ENCODE results near the gene PTPN1. TPM values are rescaled to one million over a fixed set of nuclear protein-coding genes. Genes with fewer than 3 reads are reported as not detected.
A peak's percentile ranks its signal among the peaks of the same experiment; 100 is the strongest.

PTPN1 gene
- total and polyA plus RNA-seq, 2 of the 13 experiments (the other 11 are each of a cell fraction or from before 2014, with no cell fraction given) = 17.7 to 37.2 TPM

- TF ChIP-seq, protein P1, sequence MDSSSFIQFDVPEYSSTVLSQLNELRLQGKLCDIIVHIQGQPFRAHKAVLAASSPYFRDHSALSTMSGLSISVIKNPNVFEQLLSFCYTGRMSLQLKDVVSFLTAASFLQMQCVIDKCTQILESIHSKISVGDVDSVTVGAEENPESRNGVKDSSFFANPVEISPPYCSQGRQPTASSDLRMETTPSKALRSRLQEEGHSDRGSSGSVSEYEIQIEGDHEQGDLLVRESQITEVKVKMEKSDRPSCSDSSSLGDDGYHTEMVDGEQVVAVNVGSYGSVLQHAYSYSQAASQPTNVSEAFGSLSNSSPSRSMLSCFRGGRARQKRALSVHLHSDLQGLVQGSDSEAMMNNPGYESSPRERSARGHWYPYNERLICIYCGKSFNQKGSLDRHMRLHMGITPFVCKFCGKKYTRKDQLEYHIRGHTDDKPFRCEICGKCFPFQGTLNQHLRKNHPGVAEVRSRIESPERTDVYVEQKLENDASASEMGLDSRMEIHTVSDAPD (CRISPR knock-in tag; IDR thresholded peaks at IDR 0.05) = no peak
- peak; percentile 86 for TF ChIP-seq ZNF414 (CRISPR knock-in tag; IDR thresholded peaks at IDR 0.05)
- TF ChIP-seq ZNF124 (CRISPR knock-in tag; IDR thresholded peaks at IDR 0.05) = peak; percentile 69
- TF ChIP-seq SOX6 (IDR thresholded peaks at IDR 0.05) = no peak
- peak; percentile 82 for TF ChIP-seq SOX6 (CRISPR knock-in tag; IDR thresholded peaks at IDR 0.05)
- TF ChIP-seq, protein P2, sequence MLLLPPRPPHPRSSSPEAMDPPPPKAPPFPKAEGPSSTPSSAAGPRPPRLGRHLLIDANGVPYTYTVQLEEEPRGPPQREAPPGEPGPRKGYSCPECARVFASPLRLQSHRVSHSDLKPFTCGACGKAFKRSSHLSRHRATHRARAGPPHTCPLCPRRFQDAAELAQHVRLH (CRISPR knock-in tag; IDR thresholded peaks at IDR 0.05; ENCODE audit: borderline replicate concordance, low read depth) = peak; percentile 35; the same call in 1 of the 2 replicates
- no peak for TF ChIP-seq NONO (IDR thresholded peaks at IDR 0.05)
- TF ChIP-seq NONO (CRISPR knock-in tag; conservative IDR thresholded peaks at IDR 0.05) = peak; percentile 97
- TF ChIP-seq, protein P3, sequence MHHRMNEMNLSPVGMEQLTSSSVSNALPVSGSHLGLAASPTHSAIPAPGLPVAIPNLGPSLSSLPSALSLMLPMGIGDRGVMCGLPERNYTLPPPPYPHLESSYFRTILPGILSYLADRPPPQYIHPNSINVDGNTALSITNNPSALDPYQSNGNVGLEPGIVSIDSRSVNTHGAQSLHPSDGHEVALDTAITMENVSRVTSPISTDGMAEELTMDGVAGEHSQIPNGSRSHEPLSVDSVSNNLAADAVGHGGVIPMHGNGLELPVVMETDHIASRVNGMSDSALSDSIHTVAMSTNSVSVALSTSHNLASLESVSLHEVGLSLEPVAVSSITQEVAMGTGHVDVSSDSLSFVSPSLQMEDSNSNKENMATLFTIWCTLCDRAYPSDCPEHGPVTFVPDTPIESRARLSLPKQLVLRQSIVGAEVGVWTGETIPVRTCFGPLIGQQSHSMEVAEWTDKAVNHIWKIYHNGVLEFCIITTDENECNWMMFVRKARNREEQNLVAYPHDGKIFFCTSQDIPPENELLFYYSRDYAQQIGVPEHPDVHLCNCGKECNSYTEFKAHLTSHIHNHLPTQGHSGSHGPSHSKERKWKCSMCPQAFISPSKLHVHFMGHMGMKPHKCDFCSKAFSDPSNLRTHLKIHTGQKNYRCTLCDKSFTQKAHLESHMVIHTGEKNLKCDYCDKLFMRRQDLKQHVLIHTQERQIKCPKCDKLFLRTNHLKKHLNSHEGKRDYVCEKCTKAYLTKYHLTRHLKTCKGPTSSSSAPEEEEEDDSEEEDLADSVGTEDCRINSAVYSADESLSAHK (CRISPR knock-in tag; IDR thresholded peaks at IDR 0.05; ENCODE audit: borderline replicate concordance) = 0 out of 2 replicates have a peak, but pooled peaks have one; percentile 55
- 0 out of 2 replicates have a peak, but pooled peaks have one; percentile 55 for TF ChIP-seq ZNF761 (CRISPR knock-in tag; conservative IDR thresholded peaks at IDR 0.05)
- TF ChIP-seq ZNF709 (CRISPR knock-in tag; IDR thresholded peaks at IDR 0.05) = peak; percentile 95
- TF ChIP-seq ZNF570 (CRISPR knock-in tag; IDR thresholded peaks at IDR 0.05; ENCODE audit: borderline replicate concordance) = no peak
- TF ChIP-seq ZNF510 (CRISPR knock-in tag; IDR thresholded peaks at IDR 0.05; ENCODE audit: low read depth) = 0 out of 2 replicates have a peak, but pooled peaks have one; percentile 11
- TF ChIP-seq FOSL2 (CRISPR knock-in tag; IDR thresholded peaks at IDR 0.05) = peak; percentile 53
- TF ChIP-seq HOXD1 (CRISPR knock-in tag; IDR thresholded peaks at IDR 0.05) = no peak
- 0 out of 2 replicates have a peak, but pooled peaks have one; percentile 80 for TF ChIP-seq CBX5 (CRISPR knock-in tag; IDR thresholded peaks at IDR 0.05; ENCODE audit: borderline replicate concordance)
- peak; percentile 83 for TF ChIP-seq MXD1 (CRISPR knock-in tag; IDR thresholded peaks at IDR 0.05)
- TF ChIP-seq, protein P4, sequence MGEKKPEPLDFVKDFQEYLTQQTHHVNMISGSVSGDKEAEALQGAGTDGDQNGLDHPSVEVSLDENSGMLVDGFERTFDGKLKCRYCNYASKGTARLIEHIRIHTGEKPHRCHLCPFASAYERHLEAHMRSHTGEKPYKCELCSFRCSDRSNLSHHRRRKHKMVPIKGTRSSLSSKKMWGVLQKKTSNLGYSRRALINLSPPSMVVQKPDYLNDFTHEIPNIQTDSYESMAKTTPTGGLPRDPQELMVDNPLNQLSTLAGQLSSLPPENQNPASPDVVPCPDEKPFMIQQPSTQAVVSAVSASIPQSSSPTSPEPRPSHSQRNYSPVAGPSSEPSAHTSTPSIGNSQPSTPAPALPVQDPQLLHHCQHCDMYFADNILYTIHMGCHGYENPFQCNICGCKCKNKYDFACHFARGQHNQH (CRISPR knock-in tag; IDR thresholded peaks at IDR 0.05) = peak; percentile 92
- peak; percentile 95 for TF ChIP-seq DR1 (CRISPR knock-in tag; IDR thresholded peaks at IDR 0.05)
- peak; percentile 73 for TF ChIP-seq ZFP1 (CRISPR knock-in tag; IDR thresholded peaks at IDR 0.05)
- no peak for TF ChIP-seq TRAFD1 (CRISPR knock-in tag; IDR thresholded peaks at IDR 0.05; ENCODE audit: borderline replicate concordance)
Measured at GRCh38 chr20:50509923-50510705, at the start of gene PTPN1 (continued).
